Measurements from ENCODE around the gene CDK2AP2. TPM values are rescaled to one million over a fixed set of nuclear protein-coding genes. Genes with fewer than 3 reads are reported as not detected.
"Not testable (repeated sequence)": the region's sequence is repeated elsewhere in the genome, so short reads cannot be mapped to it uniquely, and the experiment has no call there.

Gene CDK2AP2
- total RNA-seq, 1 donor from 2014 or later, result 40.5 TPM

DNA sequence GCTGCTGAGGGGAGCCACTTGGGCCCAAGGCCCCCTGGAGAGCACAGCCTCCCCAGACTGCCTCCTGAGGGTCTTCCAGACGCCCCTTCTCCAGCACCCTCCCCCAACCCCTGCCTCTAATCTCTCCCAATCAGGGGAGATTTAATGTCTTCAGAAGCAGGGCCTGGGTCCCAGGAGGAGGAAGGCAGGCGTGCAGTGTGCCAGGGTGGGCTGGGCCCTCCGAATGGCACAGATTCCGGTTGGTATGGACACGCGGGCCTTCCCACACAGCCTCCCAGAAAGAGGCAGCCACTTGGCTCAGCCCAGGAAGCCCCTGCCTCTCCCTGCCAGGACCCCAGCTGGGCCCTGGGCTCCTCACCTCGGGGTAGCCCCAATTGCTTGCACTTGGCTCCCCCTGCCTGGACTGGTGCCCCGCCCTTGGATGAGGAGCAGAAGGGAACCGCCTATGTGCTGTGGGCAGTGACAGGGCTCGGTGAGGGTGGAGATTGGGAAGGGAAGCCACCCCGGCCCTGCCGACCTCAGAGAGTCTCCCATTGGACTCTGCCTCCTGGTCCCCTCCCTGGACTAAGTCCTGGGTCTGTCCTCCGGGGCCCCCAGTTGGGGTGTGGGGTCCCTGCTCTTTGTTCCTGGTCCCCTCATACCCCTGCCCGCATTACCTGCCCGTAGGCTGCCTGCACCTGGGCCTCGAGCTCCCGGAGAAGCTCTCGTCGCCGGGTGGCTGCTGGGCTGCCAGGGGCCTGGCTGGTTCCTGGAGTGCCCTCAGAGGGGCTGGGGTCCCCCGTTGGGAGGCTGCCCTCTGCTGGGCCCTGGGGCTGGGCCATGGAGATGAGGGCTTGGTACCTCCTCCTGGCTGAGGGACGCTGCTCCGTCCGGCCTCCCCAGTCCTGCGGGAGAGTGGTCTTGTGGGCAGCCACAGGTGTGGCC is 15.9 kb upstream of the CDK2AP2 start:
- DNase-seq (ENCODE audit: low spot score), result no peak

DNA sequence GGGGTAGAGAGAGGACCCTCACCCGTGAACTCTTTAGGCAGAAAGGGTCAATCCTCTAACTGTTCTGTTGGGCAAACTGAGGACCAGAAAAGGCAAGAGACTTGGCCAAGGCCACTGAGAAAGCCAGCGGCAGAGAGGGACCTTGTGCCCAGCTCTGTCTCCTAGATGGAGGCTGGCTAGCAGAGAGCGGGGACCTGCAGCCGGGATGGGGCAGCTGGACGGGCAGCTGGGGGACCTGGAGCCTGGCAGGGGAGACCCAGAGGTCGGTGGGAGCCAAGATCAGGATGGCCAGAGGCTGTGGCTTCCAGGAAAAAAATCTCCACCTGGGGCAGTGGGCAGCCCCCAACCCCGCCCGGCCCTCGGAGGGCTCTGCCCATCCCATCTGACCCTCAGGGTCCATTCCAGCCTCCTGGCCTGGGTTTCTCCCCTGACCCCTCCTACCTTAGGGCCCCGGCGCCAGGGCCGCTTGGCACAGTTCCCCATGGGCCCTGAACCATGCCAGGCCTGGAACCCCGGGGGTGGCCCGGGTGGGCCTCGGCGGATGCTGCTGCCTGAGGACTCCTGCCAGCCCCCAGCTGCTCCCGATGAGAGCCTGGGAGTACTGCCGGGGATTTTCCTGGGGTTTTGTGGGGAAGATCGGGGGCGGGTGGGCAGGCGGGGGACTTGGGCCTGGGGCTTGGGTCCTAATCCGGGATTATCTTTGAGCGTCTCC is 15.0 kb upstream of the CDK2AP2 start, which contains the start of gene CABP2:
TSS of gene CABP2 (minus strand) at position 603 of the 712 bp plus-strand sequence. CDS start at position 483, 120 bp downstream.
- DNase-seq (ENCODE audit: low spot score), result no peak

DNA sequence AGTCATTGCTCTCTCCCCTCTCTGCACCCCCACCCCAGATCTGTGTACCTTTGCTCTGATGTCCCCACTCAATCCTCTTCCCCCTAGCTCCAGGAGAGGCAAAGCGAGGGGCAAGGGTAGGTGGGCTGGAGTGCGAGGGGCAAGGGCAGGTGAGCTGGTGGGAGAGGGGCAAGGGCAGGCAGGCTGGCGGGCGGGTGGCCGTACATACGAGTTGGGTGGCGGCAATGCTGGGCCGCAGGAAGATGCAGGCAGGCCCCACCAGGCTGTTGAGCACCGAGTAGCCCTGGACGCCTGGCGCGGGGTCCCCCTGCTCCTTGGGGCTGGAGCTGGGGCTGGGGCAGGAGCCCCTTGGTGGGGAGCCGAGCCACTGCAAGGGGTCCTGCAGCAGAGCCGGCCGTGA is 14.4 kb upstream of the CDK2AP2 start:
- DNase-seq (ENCODE audit: low spot score), result no peak

DNA sequence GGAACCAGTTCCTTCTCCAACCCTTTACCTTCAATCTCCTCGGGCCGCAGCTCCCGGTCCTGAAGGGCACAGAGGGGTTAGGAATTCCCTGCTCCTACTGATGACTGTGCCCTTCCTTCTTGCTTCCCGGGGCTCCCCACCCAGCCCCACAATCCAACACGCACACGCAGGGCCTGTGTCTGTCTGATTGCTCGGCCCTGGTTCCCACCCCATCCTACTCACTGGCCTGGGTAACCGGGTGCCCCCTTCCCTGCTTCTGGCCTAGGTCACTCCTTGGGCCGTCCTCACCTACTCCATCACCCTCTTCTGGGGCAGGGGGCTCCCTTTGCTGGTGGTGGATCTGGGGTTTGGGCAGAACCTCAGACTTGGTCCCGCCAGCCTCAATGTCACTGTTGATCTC is 14.0 kb upstream of the CDK2AP2 start:
- no peak for DNase-seq (ENCODE audit: low spot score)

DNA sequence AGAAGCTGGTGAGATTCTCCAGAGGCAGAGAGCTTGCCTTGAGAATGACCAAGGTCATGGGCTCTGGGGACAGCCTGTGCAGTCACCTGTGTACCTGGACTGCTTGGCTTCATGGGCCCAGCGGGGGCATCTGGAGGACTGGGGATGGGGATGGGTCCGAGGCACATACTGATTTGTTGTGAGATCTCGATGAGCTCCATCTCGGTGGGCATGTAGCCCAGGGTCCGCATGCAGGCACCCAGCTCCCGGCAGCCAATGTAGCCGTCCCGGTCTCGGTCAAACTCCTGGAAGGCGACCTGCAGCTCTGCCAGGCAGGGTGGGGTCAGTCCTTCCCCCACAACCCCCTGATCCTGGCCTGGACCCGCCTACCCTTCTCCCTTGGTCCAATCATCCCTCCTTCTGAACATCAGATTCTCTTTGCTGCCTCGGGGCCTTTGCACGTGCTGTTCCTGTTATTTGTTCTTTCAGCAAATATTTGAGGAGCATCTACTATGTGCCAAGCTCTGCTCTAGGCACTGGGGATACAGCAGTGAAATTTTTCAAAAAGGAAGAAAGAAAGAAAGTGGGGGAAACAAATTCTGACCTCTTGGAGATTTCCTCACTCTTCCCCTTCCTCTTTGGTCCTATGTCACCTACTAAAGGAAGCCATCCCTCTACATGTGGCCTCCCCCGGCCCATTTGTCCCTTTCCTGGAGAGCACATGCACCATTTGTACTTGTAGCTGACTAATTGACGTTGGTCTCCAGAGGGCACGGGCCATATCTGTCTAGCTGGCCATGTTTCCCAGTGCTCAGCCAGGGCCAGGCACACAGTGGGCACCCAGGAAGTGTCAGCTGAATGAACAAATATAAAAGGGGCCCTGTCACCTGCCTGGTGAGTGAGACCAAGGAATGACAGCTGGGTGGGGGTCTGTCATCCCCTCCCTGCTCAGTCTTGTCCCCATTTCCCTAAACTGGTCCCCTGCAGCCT is 13.2 kb upstream of the CDK2AP2 start:
- no peak for DNase-seq (ENCODE audit: low spot score)

DNA sequence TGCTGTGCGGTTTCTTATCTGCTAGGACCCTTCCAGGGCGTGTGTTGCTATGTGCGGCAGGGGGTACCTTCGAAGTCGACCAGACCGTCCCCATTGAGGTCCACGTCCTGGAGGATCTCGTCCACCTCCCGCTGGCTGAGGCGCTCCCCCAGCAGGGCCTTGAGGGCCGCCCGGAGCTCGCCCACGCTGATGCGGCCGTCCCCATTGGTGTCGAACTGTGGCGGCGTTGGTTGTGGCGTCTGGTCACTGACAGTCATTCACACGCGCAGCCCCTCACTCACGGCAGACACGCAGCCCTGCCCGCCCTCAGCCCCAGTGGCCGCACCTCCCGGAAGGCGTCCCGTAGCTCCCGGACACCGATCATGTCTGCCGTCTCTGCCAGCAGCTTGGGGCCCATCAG is 11.8 kb upstream of the CDK2AP2 start:
- DNase-seq (ENCODE audit: low spot score), result no peak

DNA sequence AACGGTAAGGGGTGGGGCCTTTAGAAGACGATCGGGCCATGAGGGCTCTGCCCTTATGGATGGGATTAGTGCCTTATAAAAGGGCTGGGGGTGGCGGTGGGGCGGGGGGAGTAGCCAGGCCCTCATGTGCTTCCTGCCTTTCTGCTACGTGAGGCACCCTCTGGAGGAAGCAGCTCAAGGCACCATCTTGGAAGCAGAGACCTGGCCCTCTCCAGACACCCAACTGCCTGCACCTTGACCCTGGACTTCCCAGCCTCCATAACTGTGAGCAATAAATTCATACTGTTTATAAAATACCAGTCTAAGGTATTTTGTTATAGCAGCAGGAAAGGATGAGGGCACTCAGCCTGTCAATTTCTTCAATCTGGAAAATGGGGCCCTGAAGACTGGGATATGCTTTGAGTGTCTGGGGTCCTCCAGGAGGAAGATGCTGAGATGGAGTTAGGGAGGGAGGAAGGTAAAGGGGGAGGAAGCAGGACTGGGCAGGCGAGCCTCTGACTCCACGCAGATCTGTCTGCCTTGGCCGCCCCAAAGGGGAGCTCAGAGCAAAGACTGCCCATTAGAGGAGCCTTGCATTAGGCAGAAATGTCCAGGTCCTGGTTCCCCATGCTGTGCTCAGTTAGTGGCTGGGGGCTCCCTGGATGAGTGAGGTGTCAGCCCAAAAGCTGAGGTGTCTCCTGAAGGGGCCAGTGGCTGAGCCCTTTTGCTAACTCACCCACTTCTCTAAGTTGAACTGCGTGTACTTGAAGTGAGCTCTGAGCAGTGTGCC is 10.0 kb upstream of the CDK2AP2 start:
- no peak for DNase-seq (ENCODE audit: low spot score)

DNA sequence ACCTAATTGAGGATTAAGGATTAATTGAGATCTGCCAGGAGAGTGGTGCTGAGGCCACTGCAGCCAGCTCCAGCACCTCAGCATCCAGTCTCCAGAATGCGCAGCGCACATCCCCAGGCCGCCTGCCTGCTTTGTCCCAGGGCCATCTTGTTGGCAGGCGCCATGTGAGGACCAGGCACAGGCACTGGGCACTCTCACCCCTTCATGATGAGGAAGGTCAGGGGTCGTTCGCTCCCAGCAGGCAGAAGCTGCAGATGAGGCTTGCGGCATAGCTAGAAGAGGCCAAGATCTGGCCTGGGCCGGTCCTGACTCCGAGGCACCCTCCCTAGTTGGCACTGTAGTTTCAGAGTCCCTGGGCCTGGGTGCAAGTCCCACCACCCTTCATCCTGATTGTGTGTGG is 8.8 kb upstream of the CDK2AP2 start:
- no peak for DNase-seq (ENCODE audit: low spot score)

DNA sequence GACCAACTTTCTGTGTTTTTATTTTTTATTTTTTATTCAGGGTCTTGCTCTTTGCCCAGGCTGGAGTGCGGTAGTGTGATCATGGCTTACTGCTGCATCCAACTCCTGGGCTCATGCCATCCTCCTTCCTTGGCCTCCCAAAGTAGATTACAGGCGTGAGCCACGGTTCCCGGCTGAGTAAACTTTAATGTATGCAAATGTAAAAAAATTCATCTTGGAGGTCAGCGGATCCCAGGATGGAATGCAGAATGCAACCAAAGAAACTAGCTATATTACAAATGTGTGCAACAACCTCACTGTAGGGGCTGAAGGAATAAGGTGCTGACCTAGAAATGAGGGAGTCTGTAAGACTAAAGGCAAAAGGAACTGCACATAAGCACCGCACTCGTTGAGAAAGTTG is 6.2 kb upstream of the CDK2AP2 start:
- no peak for DNase-seq (ENCODE audit: low spot score)

DNA sequence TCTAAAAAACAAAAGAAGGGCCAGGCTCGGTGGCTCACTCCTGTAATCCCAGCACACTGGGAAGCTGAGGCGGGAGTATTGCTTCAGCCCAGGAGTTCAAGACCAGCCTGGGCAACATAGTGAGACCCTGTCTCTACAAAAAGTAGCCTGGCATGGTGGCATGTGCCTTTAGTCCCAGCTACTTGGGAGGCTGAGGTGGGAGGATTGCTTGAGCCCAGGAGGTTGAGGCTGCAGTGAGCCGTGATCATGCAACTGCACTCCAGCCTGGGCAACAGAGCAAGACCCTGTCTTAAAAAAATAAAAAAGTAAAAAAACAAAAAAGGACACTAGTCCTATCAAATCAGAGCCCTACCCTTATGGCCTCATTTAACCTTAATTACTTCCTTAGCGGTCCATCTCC is 3.6 kb upstream of the CDK2AP2 start:
- DNase-seq (ENCODE audit: low spot score), result not testable (repeated sequence)

DNA sequence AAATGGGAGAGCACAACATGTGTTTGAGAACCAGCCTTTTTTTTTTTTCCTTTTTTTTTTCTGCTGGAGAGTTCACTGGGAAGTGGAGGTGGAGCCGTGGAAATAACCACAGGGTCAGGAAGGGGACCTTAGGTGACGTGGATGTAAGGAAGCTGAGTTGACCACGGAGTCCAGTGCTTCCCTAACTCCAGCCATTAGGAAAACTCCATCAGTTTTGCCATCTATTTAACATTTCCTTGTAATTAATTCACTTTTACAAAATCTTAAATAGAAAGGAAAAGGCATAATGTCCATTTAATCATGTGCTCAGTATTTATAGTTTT is 2.0 kb upstream of the CDK2AP2 start:
- DNase-seq (ENCODE audit: low spot score), result no peak

DNA sequence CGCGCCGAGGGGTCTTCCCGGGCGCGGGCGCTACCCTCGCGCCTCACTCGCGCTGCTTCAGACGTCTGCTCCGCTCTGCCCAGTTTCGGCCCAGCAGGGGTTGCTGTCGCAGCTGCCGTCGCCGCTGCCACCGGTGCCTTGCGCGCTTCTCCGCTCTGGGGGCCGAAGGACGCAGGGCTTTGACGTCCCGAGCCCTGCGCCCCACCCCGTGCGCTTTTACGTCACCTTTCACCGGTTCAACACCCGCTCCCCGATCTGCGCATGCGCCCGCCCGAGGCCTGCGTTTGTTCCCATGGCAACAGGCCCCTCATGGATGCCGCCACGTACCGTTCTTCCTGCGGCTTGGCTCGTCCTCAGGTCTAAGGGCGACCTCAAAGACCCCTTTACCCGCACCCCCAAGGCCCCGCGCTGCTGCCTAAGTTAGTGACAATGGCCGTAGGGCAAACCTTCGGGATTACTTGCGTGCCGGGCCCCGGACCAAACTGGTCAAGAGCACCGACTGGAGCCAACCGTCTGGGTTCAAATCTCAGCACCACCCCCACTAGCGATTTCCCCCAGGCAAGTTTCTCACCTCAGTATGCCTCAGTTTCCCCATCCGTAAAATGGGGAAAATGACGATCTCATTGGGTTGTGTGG is 642 bp upstream of the CDK2AP2 start:
- peak; percentile 98 for DNase-seq (ENCODE audit: low spot score)

DNA sequence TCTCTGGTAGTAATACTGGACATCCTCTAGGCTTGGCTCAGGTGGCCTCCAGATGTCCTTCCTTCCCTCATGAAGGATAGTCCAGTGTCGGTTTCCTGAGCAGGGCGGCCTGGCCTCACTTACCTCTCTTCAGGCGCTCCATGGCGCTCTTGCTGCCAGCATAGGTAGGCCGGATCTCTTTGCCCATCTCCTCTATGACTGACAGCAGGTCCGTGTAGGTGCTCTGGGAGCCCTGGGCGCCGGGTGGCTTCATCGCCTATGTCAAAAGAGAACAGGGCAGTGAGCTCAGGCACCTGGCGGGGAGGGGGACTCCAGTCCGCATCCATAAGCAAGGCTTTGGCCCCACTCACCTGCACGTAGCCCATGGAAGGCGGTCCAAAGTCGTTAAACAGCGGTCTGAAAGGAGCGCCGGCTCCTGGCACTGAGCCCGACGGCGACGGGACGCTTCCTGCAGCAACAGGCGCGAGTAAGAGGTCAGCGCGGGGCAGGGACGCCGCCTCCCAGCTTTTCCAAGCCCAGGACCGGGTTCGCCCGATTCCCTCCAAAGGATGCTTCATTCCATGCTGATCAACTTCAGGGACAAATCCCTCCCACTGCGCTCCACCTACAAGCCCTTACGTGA is 609 bp downstream of the CDK2AP2 start:
- peak; percentile 78 for DNase-seq (ENCODE audit: low spot score)

DNA sequence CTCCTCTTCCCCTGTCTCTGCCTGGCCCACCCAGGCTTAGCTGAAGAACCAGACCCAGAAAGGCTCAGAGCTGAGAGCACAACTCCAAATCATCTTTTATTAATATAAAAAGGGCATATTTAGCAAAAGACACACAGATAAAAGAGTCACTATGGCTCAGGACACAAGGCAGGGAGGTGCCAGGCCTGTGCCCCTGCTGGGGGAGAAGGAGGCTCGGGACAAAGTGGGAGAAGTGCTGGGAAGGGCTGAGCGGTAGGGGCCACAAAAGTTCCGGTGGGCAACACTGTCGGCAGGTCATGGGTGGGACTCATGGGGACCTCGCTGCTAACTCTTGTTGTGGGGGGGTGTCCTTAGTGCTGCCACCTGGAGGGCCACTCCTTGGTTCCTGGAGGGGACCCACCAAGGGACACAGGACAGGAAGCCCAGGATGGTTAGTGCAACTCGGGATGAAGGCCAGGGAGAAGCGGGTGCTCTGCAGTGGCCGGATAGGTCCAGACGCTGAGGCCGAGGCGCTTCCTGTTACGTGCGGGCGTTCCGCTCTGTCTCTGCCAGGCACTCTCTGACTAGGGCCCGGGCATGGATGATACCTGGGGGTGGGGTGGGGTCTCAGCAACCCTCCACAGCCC is 1.4 kb downstream of the CDK2AP2 start:
- DNase-seq (ENCODE audit: low spot score), result no peak

DNA sequence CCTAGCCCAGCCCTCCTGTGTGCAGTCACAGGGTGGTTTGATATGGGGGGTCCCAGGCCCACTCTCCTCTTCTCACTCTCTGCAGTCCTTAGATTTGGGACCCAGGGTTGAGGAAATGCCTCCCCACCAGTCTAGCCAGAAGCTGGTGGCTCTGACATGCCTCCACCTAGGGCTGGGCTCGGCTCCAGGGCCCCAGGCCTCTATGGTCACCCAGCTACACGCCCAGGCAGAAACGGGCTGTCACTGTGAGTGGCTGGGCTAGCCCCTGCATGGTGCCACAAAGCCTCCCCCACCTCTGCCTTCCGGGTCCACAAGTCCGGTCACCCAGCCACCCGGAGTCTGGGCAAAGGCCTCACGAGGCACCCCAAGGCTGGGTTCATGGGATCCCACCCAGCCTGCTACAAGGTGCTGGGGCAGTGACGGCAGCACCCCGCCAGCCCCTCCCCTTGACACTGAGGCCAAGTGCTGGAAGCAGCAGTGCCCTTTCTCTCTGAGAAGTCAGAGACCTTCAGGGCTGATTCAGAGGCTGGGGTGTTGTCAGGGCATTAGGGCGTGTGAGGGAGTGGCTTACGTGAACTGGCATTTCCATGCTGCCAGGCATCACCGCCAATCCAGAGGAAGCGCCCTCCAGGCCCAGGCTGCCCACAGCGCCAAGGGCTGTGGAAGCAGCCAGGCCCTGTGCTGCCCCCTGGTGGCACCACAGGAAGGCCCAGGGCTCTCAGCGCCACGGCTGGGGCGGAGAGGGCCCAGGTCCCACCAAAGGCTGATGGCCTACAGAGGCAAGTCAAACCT is 2.2 kb downstream of the CDK2AP2 start:
- DNase-seq (ENCODE audit: low spot score), result peak; percentile 92

DNA sequence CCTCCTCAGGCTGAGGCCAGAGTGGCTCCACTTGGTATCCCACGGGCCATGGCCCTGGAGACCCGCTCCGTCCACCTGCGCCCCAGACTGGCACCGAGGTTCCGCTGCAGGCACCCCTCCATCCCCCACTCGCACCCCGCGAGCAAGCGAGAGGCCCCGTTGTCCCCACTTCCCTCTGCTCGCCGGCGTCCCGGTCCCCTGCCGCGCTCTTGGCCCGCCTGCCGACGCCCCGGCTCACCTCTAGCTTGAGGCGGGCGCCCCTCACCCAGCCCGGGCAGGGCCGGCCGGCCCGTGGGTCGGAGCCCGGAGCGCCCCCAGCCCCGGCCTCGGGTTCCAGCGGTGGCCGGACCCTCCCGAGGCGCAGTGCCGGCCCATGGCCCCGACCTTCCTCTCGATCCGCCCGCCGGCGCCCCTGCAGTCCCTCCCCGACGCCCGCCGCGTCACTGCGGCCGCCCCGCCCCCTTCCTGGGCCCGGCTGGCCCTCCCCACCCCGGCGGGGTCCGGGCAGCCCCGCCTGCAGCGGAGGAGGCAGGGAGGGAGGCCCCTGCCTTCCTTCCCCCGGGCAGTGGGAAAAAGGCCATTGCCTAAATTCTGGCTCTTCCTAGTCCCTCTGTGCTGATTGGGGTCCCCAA is 2.9 kb downstream of the CDK2AP2 start, which contains the start of gene PITPNM1:
TSS of gene PITPNM1 (minus strand) at position 414 of the 632 bp plus-strand sequence. CDS start 1,183 bp downstream, outside the sequence.
- DNase-seq (ENCODE audit: low spot score), result peak; percentile 81

DNA sequence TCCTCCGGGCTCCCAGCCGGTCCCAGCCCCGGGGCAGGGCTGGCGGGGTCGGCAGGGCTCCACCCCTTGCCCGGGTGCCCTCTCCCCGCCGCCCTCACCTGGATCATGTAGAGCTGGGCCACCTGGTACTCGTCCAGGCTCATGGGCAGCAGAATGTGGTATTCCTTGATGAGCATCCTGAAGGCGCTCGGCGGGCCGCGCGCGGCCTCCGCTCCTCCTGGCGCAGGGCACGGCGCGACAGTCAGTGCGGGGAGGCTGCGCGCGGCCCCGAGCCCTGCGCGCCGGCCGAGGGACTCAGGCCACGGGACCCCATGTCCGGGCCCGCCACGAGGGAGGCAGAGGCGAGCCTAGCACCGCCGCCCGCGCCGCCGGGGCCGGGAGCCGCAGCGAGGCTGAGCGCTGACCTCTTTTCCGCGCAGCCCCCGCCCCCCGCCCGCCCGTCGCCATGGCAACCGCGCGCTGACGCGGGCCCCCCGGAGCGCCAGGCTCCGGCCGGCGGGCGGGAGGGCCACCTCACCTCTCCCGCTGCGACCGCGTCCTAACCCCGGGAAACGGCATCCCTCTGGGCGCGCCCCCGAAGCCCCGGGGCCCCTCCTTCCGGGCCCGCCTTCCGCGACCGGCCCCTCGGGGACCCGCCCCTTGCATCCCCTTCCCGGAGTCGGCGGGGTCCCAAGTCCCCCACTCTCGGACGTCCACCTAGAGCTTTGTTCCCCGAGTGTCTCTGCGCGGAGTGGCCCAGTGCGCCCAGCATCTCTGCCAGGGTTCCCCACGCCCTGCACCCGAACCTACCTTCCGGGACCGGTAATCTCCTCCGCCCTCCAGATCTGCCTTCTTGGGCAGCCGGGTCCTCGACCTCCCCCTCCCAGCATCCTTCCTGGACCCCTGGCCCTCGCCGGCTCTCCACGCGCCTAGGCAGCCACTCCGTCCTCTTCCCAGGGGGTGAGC is 3.7 kb downstream of the CDK2AP2 start:
- no peak for DNase-seq (ENCODE audit: low spot score)
